Cardiac muscle cell (in vitro differentiated cells and primary cell): Measurements from ENCODE around the gene DEFB119. TPM values are rescaled to one million over a fixed set of nuclear protein-coding genes. Genes with fewer than 3 reads are reported as not detected.

ENCODE experiments used
- DNase-seq, 2 donors: peaks; one replicate each; pipeline versions ENCODE4 v3.0.0 to v3.0.0-alpha.2; 2010 to 2017; ENCODE audit warnings: low read depth in 1 of 2, low spot score in 1 of 2
- H3K27ac ChIP-seq: fragments of 200-600 bp; sonication (generic); 2 replicates; pipeline ENCODE4 v1.5.1; 2016
- H3K27me3 ChIP-seq: fragments of 200-600 bp; sonication (generic); 2 replicates; pipeline ENCODE4 v1.6.0; 2016; ENCODE audit warnings: control low read depth
- H3K36me3 ChIP-seq: fragments of 200-600 bp; sonication (generic); 2 replicates; pipeline ENCODE4 v1.5.1; 2016; ENCODE audit warnings: control low read depth
- H3K4me1 ChIP-seq: fragments of 200-600 bp; sonication (generic); 2 replicates; pipeline ENCODE4 v1.8.1; 2017; ENCODE audit warnings: low read depth, mild to moderate bottlenecking, mixed run types
- H3K4me3 ChIP-seq: fragments of 200-600 bp; sonication (generic); 2 replicates; pipeline ENCODE4 v1.5.1; 2016; ENCODE audit warnings: mild to moderate bottlenecking
- H3K9me3 ChIP-seq: fragments of 200-600 bp; sonication (generic); 2 replicates; pipeline ENCODE4 v1.5.1; 2017; ENCODE audit warnings: low read depth, mild to moderate bottlenecking, control low read depth
- CTCF ChIP-seq: IDR thresholded peaks from 2 replicates; pipeline ENCODE4 v1.5.1; 2012; ENCODE audit warnings: low read depth, mild to moderate bottlenecking, low read length
- polyA plus RNA-seq: library from polyadenylated mRNA; unstranded; fragments of >200 nt; fragmentation: Nextera tagmentation; extraction: Ambion mirVana; gene quantifications from 2 replicates; pipeline ENCODE4 v1.2.1, GENCODE V29; 2016
- total RNA-seq: library from RNA; depleted of rRNA; stranded (reverse); fragments of >200 nt; gene quantifications from 2 replicates; pipeline ENCODE4 v1.2.3, GENCODE V29; 2016

Gene DEFB119
- total and polyA plus RNA-seq, 2 experiments from 2014 or later = not detected

GRCh38 chr20:31415653-31416052 is 25.3 kb upstream of the DEFB119 start:
- H3K9me3 ChIP-seq = no peaks in the 10 kb centered on the region
- H3K27me3 ChIP-seq = no peaks in the 10 kb centered on the region
- H3K4me1 ChIP-seq = no peaks in the 10 kb centered on the region
- H3K36me3 ChIP-seq = no peaks in the 10 kb centered on the region
- DNase-seq = no peak
- no peak overlapping the region for H3K27ac ChIP-seq
- no peak overlapping the region for H3K4me3 ChIP-seq
- no peak for TF ChIP-seq CTCF

- no peak overlapping the region for H3K4me3 ChIP-seq
- H3K9me3 ChIP-seq = no peaks in the 10 kb centered on the region
- no peak overlapping the region for H3K27ac ChIP-seq
- no peak for DNase-seq
- no peaks in the 10 kb centered on the region for H3K4me1 ChIP-seq
- H3K27me3 ChIP-seq = no peaks in the 10 kb centered on the region
- H3K36me3 ChIP-seq = no peaks in the 10 kb centered on the region
- TF ChIP-seq CTCF = no peak
These were observed 24.0 kb upstream of the DEFB119 start for GRCh38 chr20:31414381-31414780.

- H3K4me1 ChIP-seq = no peaks in the 10 kb centered on the region
- no peaks in the 10 kb centered on the region for H3K36me3 ChIP-seq
- no peak overlapping the region for H3K4me3 ChIP-seq
- no peaks in the 10 kb centered on the region for H3K27me3 ChIP-seq
- no peak overlapping the region for H3K27ac ChIP-seq
- no peak for TF ChIP-seq CTCF
- H3K9me3 ChIP-seq = no peaks in the 10 kb centered on the region
- DNase-seq = no peak
These were observed 19.6 kb upstream of the DEFB119 start for GRCh38 chr20:31410011-31410410.

- TF ChIP-seq CTCF = no peak
- Histone ChIP-seq H3K4me1 (no peaks in the 10 kb centered on the region), H3K27me3 (no peaks in the 10 kb centered on the region), H3K36me3 (no peaks in the 10 kb centered on the region), H3K27ac (no peak within 1 kb of the TSS), H3K9me3 (no peaks in the 10 kb centered on the region), H3K4me3 (no peak within 1 kb of the TSS)
- no peak for DNase-seq
These were observed 15.7 kb upstream of the DEFB119 start, which contains the start of gene DEFB121 for GRCh38 chr20:31406115-31406514. Gene DEFB121 (minus strand): TSS chr20:31406215. CDS start chr20:31406152, 63 bp downstream.

GRCh38 chr20:31403886-31404285 is 13.5 kb upstream of the DEFB119 start:
- DNase-seq = no peak
- Histone ChIP-seq H3K9me3 (no peaks in the 10 kb centered on the region), H3K27me3 (no peaks in the 10 kb centered on the region), H3K27ac (no peak overlapping the region), H3K4me3 (no peak overlapping the region), H3K36me3 (no peaks in the 10 kb centered on the region), H3K4me1 (no peaks in the 10 kb centered on the region)
- TF ChIP-seq CTCF = no peak

GRCh38 chr20:31394900-31395299 is 4.5 kb upstream of the DEFB119 start:
- H3K9me3 ChIP-seq = no peaks in the 10 kb centered on the region
- no peaks in the 10 kb centered on the region for H3K4me1 ChIP-seq
- no peak for DNase-seq
- TF ChIP-seq CTCF = no peak
- H3K4me3 ChIP-seq = no peak overlapping the region
- H3K27ac ChIP-seq = no peak overlapping the region
- H3K27me3 ChIP-seq = no peaks in the 10 kb centered on the region
- no peaks in the 10 kb centered on the region for H3K36me3 ChIP-seq
